HL-60 (cell line): ENCODE data around the gene KLC3.

Experiments
- DNase-seq, 2 experiments: peaks; one replicate each; pipeline ENCODE4 v3.0.0-alpha.2; 2010 to 2020; ENCODE audit warnings: low read depth in 1 of 2, low spot score in 1 of 2
- H3K27ac ChIP-seq: fragments of 250-450 bp; sonication (Bioruptor Pico); replicated peaks from 2 replicates; pipeline ENCODE4 v1.5.1; 2020; ENCODE audit warnings: mild to moderate bottlenecking, moderate library complexity
- H3K27me3 ChIP-seq: fragments of 250-450 bp; sonication (Bioruptor Pico); 2 replicates; pipeline ENCODE4 v1.5.1; 2021; ENCODE audit warnings: mild to moderate bottlenecking, moderate library complexity; ENCODE audit not compliant: insufficient read depth, poor library complexity, severe bottlenecking
- H3K4me3 ChIP-seq: replicated peaks from 2 replicates; pipeline ENCODE4 v1.5.1; 2011; ENCODE audit warnings: mild to moderate bottlenecking, control low read depth, low read length; ENCODE audit not compliant: insufficient read depth
- CTCF ChIP-seq: IDR thresholded peaks from one replicate; pipeline ENCODE4 v1.5.1; 2011; ENCODE audit warnings: low read length, control low read depth, inconsistent platforms; ENCODE audit not compliant: insufficient read depth
- GABPA ChIP-seq: IDR thresholded peaks from 2 replicates; pipeline ENCODE4 v1.6.1; 2012; ENCODE audit warnings: low read depth
- POLR2AphosphoS5 ChIP-seq: IDR thresholded peaks from 2 replicates; pipeline ENCODE4 v1.6.1; 2012; ENCODE audit warnings: low read depth
- REST ChIP-seq: IDR thresholded peaks from 2 replicates; pipeline ENCODE4 v1.6.1; 2012; ENCODE audit warnings: low read depth; ENCODE audit not compliant: insufficient replicate concordance
- SPI1 ChIP-seq: IDR thresholded peaks from 2 replicates; pipeline ENCODE4 v1.6.1; 2012; ENCODE audit warnings: low read depth, mild to moderate bottlenecking, borderline replicate concordance

The KLC3 gene

GRCh38 chr19:45362291-45362690 lies 21.7 kb downstream of the KLC3 start:
- DNase-seq = no peak
- Histone ChIP-seq H3K4me3 (no peak overlapping the region), H3K27me3 (no peaks in the 10 kb centered on the region), H3K27ac (no peak overlapping the region)
- no peak for TF ChIP-seq REST
- no peak for TF ChIP-seq POLR2AphosphoS5
- TF ChIP-seq CTCF = no peak
- no peak for TF ChIP-seq SPI1
- TF ChIP-seq GABPA = no peak

GRCh38 chr19:45363861-45364459 lies 23.4 kb downstream of the KLC3 start:
- Histone ChIP-seq H3K27me3 (no peaks in the 10 kb centered on the region), H3K4me3 (no peak overlapping the region), H3K27ac (no peak overlapping the region)
- TF ChIP-seq GABPA (no peak), REST (no peak), SPI1 (no peak), POLR2AphosphoS5 (no peak), CTCF (no peak)
- no peak for DNase-seq

- H3K4me3 ChIP-seq = no peak overlapping the region
- H3K27me3 ChIP-seq = no peaks in the 10 kb centered on the region
- DNase-seq = no peak
- TF ChIP-seq POLR2AphosphoS5 (no peak), REST (no peak), GABPA (no peak), CTCF (no peak), SPI1 (no peak)
- H3K27ac ChIP-seq = no peak overlapping the region
Observed at GRCh38 chr19:45364696-45365095, 24.1 kb downstream of the KLC3 start.
